ENCODE data around the gene CDIP1. TPM values are rescaled to one million over a fixed set of nuclear protein-coding genes. Genes with fewer than 3 reads are reported as not detected.

Gene CDIP1
- total and polyA plus RNA-seq, 2 of the 8 experiments (the other 6 are each of a cell fraction or from before 2014, with no cell fraction given) = 56.6 to 76.3 TPM

GRCh38 chr16:4586291-4586690 lies 47.7 kb upstream of the CDIP1 start:
- H3K9ac ChIP-seq (replicated peaks in 1 of 4; ENCODE audit: extremely low read depth in 1 of 4, low read depth in 3 of 4, low read length in 3 of 4) = no peak overlapping the region
- H4K8ac ChIP-seq (ENCODE audit: extremely low read depth, insufficient read depth, low read length) = no peak overlapping the region
- no peak overlapping the region for H3K4me2 ChIP-seq (ENCODE audit: insufficient read depth in 1 of 2, low read depth in 2 of 2, low read length in 2 of 2)
- no peaks in the 10 kb centered on the region; a peak in 1 of 7 replicates for H3K4me1 ChIP-seq (replicated peaks in 1 of 4; ENCODE audit: control insufficient read depth in 3 of 4, insufficient read depth in 4 of 4, low read length in 3 of 4)
- no peak overlapping the region for H2AFZ ChIP-seq (ENCODE audit: low read length)
- no peak overlapping the region for H2AK5ac ChIP-seq (ENCODE audit: low read depth, low read length)
- no peak overlapping the region for H4K91ac ChIP-seq (replicated peaks; ENCODE audit: insufficient read length, low read length)
- no peak overlapping the region for H3K23ac ChIP-seq (ENCODE audit: insufficient read length)
- no peak overlapping the region for H2BK20ac ChIP-seq (ENCODE audit: low read length)
- no peaks in the 10 kb centered on the region for H3K23me2 ChIP-seq (ENCODE audit: low read depth, low read length)
- H3K56ac ChIP-seq (replicated peaks; ENCODE audit: insufficient read length, low read depth, low read length) = no peak overlapping the region
- 0 out of 2 replicates have a peak overlapping the region, but pooled peaks have one; percentile 62 for H2BK12ac ChIP-seq (ENCODE audit: low read depth, low read length)
- no peak overlapping the region for H3K18ac ChIP-seq (ENCODE audit: extremely low read depth, low read length)
- H3K27ac ChIP-seq (ENCODE audit: low read depth, low read length) = no peak overlapping the region
- no peaks in the 10 kb centered on the region for H3K79me2 ChIP-seq (ENCODE audit: control insufficient read depth in 1 of 2, insufficient read depth in 2 of 2, low read length in 2 of 2)
- no peak overlapping the region for H3K4me3 ChIP-seq (ENCODE audit: extremely low read depth in 1 of 4, insufficient read depth in 2 of 4, low read depth in 3 of 4, low read length in 4 of 4)
- POLR2A ChIA-PET (ENCODE audit: partially characterized antibody) = interaction anchor here (0.9 to 2.4 kb wide), 8 partner anchors 13 to 78 kb away, joined by 3 to 9 read pairs (median 4); no protein-coding TSS in a partner anchor
- H3K14ac ChIP-seq (ENCODE audit: insufficient read length) = no peak overlapping the region
- DNase-seq (ENCODE audit: low read depth in 1 of 2, low spot score in 2 of 2) = no peak
- H2BK5ac ChIP-seq (ENCODE audit: low read depth, low read length) = no peak overlapping the region
- peaks cover 0 to 2% of the 10 kb centered on the region in 2 experiments for H4K20me1 ChIP-seq (replicated peaks in 1 of 2; ENCODE audit: control insufficient read depth in 1 of 2, insufficient read depth in 2 of 2, low read length in 2 of 2)
- 94% methylated on average over 7 of the region's 7 CpGs; no CpG with 5 or more reads in 1 of the 2 experiments for WGBS, 2 experiments (ENCODE audit: extremely low coverage in 1 of 2, insufficient coverage in 1 of 2, insufficient read length in 1 of 2, insufficient replicate concordance in 2 of 2, low coverage in 1 of 2, low lambda C conversion rate in 2 of 2, missing lambda C conversion rate in 1 of 2)
- no peak for FAIRE-seq
- H3K9me3 ChIP-seq (ENCODE audit: insufficient read depth in 2 of 2, low read depth in 1 of 2, low read length in 1 of 2) = peaks cover 8% of the 10 kb centered on the region in 2 experiments; a peak in 3 of 4 replicates
- H2BK15ac ChIP-seq (ENCODE audit: low read length) = 0 out of 2 replicates have a peak overlapping the region, but pooled peaks have one; percentile 48
- CTCF ChIA-PET (ENCODE audit: partially characterized antibody) = interaction anchor here (0.6 to 8.9 kb wide), 36 partner anchors 9 to 212 kb away, joined by 3 to 157 read pairs (median 6); partner anchors contain the start of genes C16orf96, CDIP1 and MGRN1
- H4K5ac ChIP-seq (ENCODE audit: insufficient read length, low read depth, low read length) = no peak overlapping the region
- no peak overlapping the region for H2BK120ac ChIP-seq (replicated peaks; ENCODE audit: low read depth, low read length)
- no peaks in the 10 kb centered on the region for H3K36me3 ChIP-seq (ENCODE audit: control insufficient read depth in 2 of 4, insufficient read depth in 4 of 4, low read length in 3 of 4)
- H3K27me3 ChIP-seq (replicated peaks in 1 of 4; ENCODE audit: control insufficient read depth in 3 of 4, extremely low read depth in 1 of 4, insufficient read depth in 3 of 4, low read length in 3 of 4) = no peaks in the 10 kb centered on the region; a peak in 1 of 7 replicates
- H3K4ac ChIP-seq (replicated peaks; ENCODE audit: insufficient read length, low read depth, low read length) = no peak overlapping the region
- TF ChIP-seq HDAC2 (IDR thresholded peaks at IDR 0.05; ENCODE audit: borderline replicate concordance in 1 of 2, low read depth in 2 of 2, low read length in 2 of 2) (no peak), SP2 (IDR thresholded peaks at IDR 0.05; ENCODE audit: low read length) (no peak), KDM5A (IDR thresholded peaks at IDR 0.05; ENCODE audit: low read length) (no peak), TEAD4 (IDR thresholded peaks at IDR 0.05; ENCODE audit: low read depth, low read length) (no peak)
- TF ChIP-seq, protein P1, sequence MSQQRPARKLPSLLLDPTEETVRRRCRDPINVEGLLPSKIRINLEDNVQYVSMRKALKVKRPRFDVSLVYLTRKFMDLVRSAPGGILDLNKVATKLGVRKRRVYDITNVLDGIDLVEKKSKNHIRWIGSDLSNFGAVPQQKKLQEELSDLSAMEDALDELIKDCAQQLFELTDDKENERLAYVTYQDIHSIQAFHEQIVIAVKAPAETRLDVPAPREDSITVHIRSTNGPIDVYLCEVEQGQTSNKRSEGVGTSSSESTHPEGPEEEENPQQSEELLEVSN (IDR thresholded peaks at IDR 0.05) = no peak
- no peaks in the 10 kb centered on the region for H3K79me1 ChIP-seq (ENCODE audit: low read depth, low read length)

Data from H1 (cell line).